HCT116 (cell line): Measurements from ENCODE around the gene TEX2. TPM values are rescaled to one million over a fixed set of nuclear protein-coding genes. Genes with fewer than 3 reads are reported as not detected.

Source experiments
- ATAC-seq: fragments of 200-7000 bp; cut with Tn5 transposase; 2 replicates; pipeline ENCODE4 v1.9.1; 2020; ENCODE audit warnings: mild to moderate bottlenecking, moderate library complexity
- BruUV-seq: library from RNA; stranded (reverse); fragments of 400-500 nt; replicated peaks from 2 replicates; lab custom pipeline; 2021; lab: Mats Ljungman, UMichigan
- CTCF ChIA-PET: fragments of 300-600 bp; sonication (Branson Sonifier 250); formaldehyde crosslinking; loops from one replicate; lab custom pipeline; 2021; ENCODE audit warnings: antibody characterized with exemption; lab: Charles Lee
- POLR2A ChIA-PET: fragments of 300-600, 350-600 bp; sonication (Branson Sonifier 250); formaldehyde crosslinking; loops from one replicate; lab custom pipeline; 2021; ENCODE audit warnings: antibody characterized with exemption; lab: Charles Lee
- RAD21 ChIA-PET, 2 experiments: fragments of 300-600 bp; sonication (Branson Sonifier 250); formaldehyde crosslinking; loops; one replicate each; lab custom pipeline; 2023; ENCODE audit warnings: low total read pairs in 2 of 2; ENCODE audit not compliant: uncharacterized antibody in 2 of 2, unreplicated experiment in 2 of 2, low non-redundant PET in 1 of 2; lab: Charles Lee
- DNase-seq: peaks from one replicate; pipeline ENCODE4 v3.0.0-alpha.2; 2010; ENCODE audit warnings: low read depth, low spot score
- H2AFZ ChIP-seq: fragments of 200-600 bp; shearing (Covaris generic), sonication (generic); 2 replicates; pipeline ENCODE4 v1.6.1; 2017; ENCODE audit warnings: low read depth, mixed run types, mixed read lengths, antibody characterized with exemption, low read length; ENCODE audit not compliant: poor library complexity, severe bottlenecking
- H3K27ac ChIP-seq: 2 replicates; pipeline ENCODE4 v1.5.1; 2012; ENCODE audit warnings: low read depth, low read length
- H3K27me3 ChIP-seq: fragments of 200-600 bp; sonication (generic); 2 replicates; pipeline ENCODE4 v1.6.1; 2016; ENCODE audit warnings: mixed run types, low read length, mixed read lengths; ENCODE audit not compliant: insufficient read depth
- H3K36me3 ChIP-seq, 2 experiments: fragments of 200-500 bp in 1 of 2; fragments of 200-600 bp in 1 of 2; sonication (Bioruptor generic) in 1 of 2; sonication (generic) in 1 of 2; 2 replicates each; pipeline versions ENCODE4 v1.5.1 to v1.6.1; 2014 to 2016; ENCODE audit warnings: low read length in 2 of 2, inconsistent platforms in 1 of 2, mixed read lengths in 1 of 2, mixed run types in 1 of 2; ENCODE audit not compliant: insufficient read depth in 2 of 2, control insufficient read depth in 1 of 2
- H3K4me1 ChIP-seq, 2 experiments: fragments of 200-600 bp in 1 of 2; sonication (generic) in 1 of 2; 2 replicates each; pipeline versions ENCODE4 v1.5.1 to v1.6.1; 2012 to 2017; ENCODE audit warnings: low read length in 2 of 2, inconsistent platforms in 1 of 2, mild to moderate bottlenecking in 1 of 2, mixed read lengths in 1 of 2, mixed run types in 1 of 2, moderate library complexity in 1 of 2; ENCODE audit not compliant: insufficient read depth in 2 of 2, control insufficient read depth in 1 of 2
- H3K4me2 ChIP-seq: fragments of 200-600 bp; sonication (generic); 2 replicates; pipeline ENCODE4 v1.6.1; 2017; ENCODE audit warnings: mixed run types, low read length, mixed read lengths
- H3K4me3 ChIP-seq, 2 experiments: fragments of 200-600 bp in 1 of 2; sonication (generic) in 1 of 2; replicated peaks in 1 of 2; 2 replicates each; pipeline ENCODE4 v1.5.1; 2011 to 2016; ENCODE audit warnings: low read length in 2 of 2, control low read depth in 1 of 2, low read depth in 1 of 2, mild to moderate bottlenecking in 1 of 2, mixed read lengths in 1 of 2, mixed run types in 1 of 2
- H3K79me2 ChIP-seq: fragments of 200-600 bp; sonication (generic); 2 replicates; pipeline ENCODE4 v1.6.1; 2017; ENCODE audit warnings: mild to moderate bottlenecking, mixed run types, low read length, moderate library complexity, mixed read lengths; ENCODE audit not compliant: insufficient read depth
- H3K9ac ChIP-seq: fragments of 200-600 bp; sonication (generic); 2 replicates; pipeline ENCODE4 v1.6.1; 2016; ENCODE audit warnings: low read length, mixed read lengths
- H3K9me2 ChIP-seq: fragments of 200-600 bp; sonication (generic), shearing (Covaris generic); 2 replicates; pipeline ENCODE4 v1.6.1; 2017; ENCODE audit warnings: mixed run types, mild to moderate bottlenecking, moderate library complexity; ENCODE audit not compliant: insufficient read depth
- H3K9me3 ChIP-seq, 2 experiments: fragments of 200-500 bp in 1 of 2; fragments of 200-600 bp in 1 of 2; sonication (Bioruptor generic) in 1 of 2; sonication (generic) in 1 of 2; 2 replicates each; pipeline ENCODE4 v1.6.1; 2014 to 2017; ENCODE audit warnings: low read length in 2 of 2, mixed read lengths in 2 of 2, inconsistent platforms in 1 of 2, low read depth in 1 of 2, mild to moderate bottlenecking in 1 of 2, mixed run types in 1 of 2, moderate library complexity in 1 of 2; ENCODE audit not compliant: control insufficient read depth in 1 of 2, insufficient read depth in 1 of 2
- H4K20me1 ChIP-seq: fragments of 200-600 bp; sonication (generic), shearing (Covaris generic); 2 replicates; pipeline ENCODE4 v1.6.1; 2017; ENCODE audit warnings: mixed run types, mild to moderate bottlenecking, moderate library complexity; ENCODE audit not compliant: insufficient read depth
- ATF3 ChIP-seq: IDR thresholded peaks from 2 replicates; pipeline ENCODE4 v1.6.1; 2012
- CBX3 ChIP-seq: IDR thresholded peaks from 2 replicates; pipeline ENCODE4 v1.6.1; 2012; ENCODE audit warnings: low read depth
- CEBPB ChIP-seq: IDR thresholded peaks from 2 replicates; pipeline ENCODE4 v1.6.1; 2012; ENCODE audit warnings: low read depth
- EGR1 ChIP-seq: IDR thresholded peaks from 2 replicates; pipeline ENCODE4 v1.6.1; 2012; ENCODE audit warnings: low read depth
- EZH2 ChIP-seq: fragments of 200-600 bp; sonication (generic); IDR thresholded peaks from 2 replicates; pipeline ENCODE4 v1.6.1; 2017; ENCODE audit warnings: antibody characterized with exemption, mixed run types
- MAX ChIP-seq: IDR thresholded peaks from 2 replicates; pipeline ENCODE4 v1.6.1; 2012
- SP1 ChIP-seq: IDR thresholded peaks from 2 replicates; pipeline ENCODE4 v1.6.1; 2012; ENCODE audit warnings: low read depth
- TCF7L2 ChIP-seq: IDR thresholded peaks from 2 replicates; pipeline ENCODE4 v1.7.0; 2011; ENCODE audit warnings: borderline replicate concordance, inconsistent platforms; ENCODE audit not compliant: insufficient read depth, insufficient read length; ENCODE audit errors: extremely low read depth
- YY1 ChIP-seq: IDR thresholded peaks from 2 replicates; pipeline ENCODE4 v1.6.1; 2011; ENCODE audit warnings: low read length, low read depth, moderate library complexity, mild to moderate bottlenecking; ENCODE audit not compliant: insufficient replicate concordance; ENCODE audit errors: extremely low read depth
- ZFX ChIP-seq: fragments of 450-650 bp; IDR thresholded peaks from 2 replicates; pipeline ENCODE4 v1.6.1; 2017
- intact Hi-C: fragments of 100-400 bp; cut with micrococcal nuclease; formaldehyde crosslinking; loops from 2 replicates; pipeline ENCODE4 v1.10.0; 2022
- total RNA-seq: library from RNA; stranded (reverse); gene quantifications from one replicate; pipeline ENCODE4 v1.2.1, GENCODE V29; 2021; ENCODE audit not compliant: unreplicated experiment
- TF ChIP-seq, protein P1 (sequence below): IDR thresholded peaks from 2 replicates; pipeline ENCODE4 v1.6.1; 2011; ENCODE audit warnings: mild to moderate bottlenecking, low read length, moderate library complexity; ENCODE audit not compliant: insufficient replicate concordance; ENCODE audit errors: extremely low read depth
- TF ChIP-seq, protein P2 (sequence below): IDR thresholded peaks from 2 replicates; pipeline ENCODE4 v1.6.1; 2012; ENCODE audit warnings: low read depth
- TF ChIP-seq, protein P3 (sequence below), 3 experiments: fragments of 200-600 bp in 1 of 3; sonication (generic) in 1 of 3; IDR thresholded peaks in 2 of 3; conservative IDR thresholded peaks in 1 of 3; 2 replicates each; pipeline ENCODE4 v1.5.1; 2012 to 2017; ENCODE audit warnings: low read depth in 2 of 3, low read length in 2 of 3, antibody characterized with exemption in 1 of 3, borderline replicate concordance in 1 of 3, control low read depth in 1 of 3, mild to moderate bottlenecking in 1 of 3, mixed read lengths in 1 of 3, mixed run types in 1 of 3, moderate library complexity in 1 of 3; ENCODE audit not compliant: insufficient read depth in 1 of 3

Gene TEX2
- total RNA-seq, 1 experiment from 2014 or later: 24.6 TPM

DNA sequence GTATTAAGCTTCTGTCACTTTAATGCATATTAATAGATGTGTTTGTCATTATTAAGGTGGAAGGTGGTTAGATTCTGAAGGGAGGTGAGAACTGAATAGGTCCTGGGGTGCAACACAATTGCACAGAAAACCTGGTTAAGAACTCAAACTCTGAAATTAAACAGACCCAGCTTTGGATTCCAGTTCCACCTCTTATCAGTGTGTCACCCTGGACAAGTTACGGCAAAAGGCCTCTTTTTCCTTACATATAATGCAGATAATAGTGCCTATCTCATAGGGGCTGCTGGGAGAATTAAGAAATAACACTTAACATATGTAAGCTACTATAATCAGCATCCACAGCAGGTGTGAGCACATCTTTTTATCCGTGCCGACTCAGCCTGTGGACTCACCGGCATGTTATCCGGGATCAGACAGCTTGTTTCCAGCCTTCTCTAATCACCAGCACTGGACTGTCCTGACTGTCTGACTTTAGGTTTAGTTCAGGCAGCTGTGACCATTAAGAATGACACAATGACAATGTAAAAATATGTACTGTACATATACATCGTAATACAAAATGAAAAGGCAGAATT is 31.4 kb downstream of the TEX2 start:
- ATAC-seq: no peak
- Histone ChIP-seq H3K4me1 (peaks cover 0 to under 1% of the 10 kb centered on the region in 2 experiments; a peak in 2 of 4 replicates), H3K79me2 (peaks cover 30% of the 10 kb centered on the region), H3K27me3 (no peaks in the 10 kb centered on the region), H3K9ac (no peak overlapping the region), H3K27ac (no peak overlapping the region), H3K36me3 (no peaks in the 10 kb centered on the region), H3K9me2 (no peaks in the 10 kb centered on the region), H4K20me1 (no peaks in the 10 kb centered on the region), H2AFZ (no peak overlapping the region), H3K9me3 (no peaks in the 10 kb centered on the region), H3K4me3 (no peak overlapping the region), H3K4me2 (no peak overlapping the region)
- no TSS peak for BruUV-seq
- ChIA-PET RAD21 (no interaction called here), CTCF (no interaction called here), POLR2A (no interaction called here)
- DNase-seq: no peak
- TF ChIP-seq CEBPB (no peak), EGR1 (no peak), ZFX (no peak), TCF7L2 (no peak), EZH2 (no peak), MAX (no peak), CBX3 (no peak), YY1 (no peak), SP1 (no peak), ATF3 (no peak)
- TF ChIP-seq, protein P1, sequence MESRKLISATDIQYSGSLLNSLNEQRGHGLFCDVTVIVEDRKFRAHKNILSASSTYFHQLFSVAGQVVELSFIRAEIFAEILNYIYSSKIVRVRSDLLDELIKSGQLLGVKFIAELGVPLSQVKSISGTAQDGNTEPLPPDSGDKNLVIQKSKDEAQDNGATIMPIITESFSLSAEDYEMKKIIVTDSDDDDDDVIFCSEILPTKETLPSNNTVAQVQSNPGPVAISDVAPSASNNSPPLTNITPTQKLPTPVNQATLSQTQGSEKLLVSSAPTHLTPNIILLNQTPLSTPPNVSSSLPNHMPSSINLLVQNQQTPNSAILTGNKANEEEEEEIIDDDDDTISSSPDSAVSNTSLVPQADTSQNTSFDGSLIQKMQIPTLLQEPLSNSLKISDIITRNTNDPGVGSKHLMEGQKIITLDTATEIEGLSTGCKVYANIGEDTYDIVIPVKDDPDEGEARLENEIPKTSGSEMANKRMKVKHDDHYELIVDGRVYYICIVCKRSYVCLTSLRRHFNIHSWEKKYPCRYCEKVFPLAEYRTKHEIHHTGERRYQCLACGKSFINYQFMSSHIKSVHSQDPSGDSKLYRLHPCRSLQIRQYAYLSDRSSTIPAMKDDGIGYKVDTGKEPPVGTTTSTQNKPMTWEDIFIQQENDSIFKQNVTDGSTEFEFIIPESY: no peak
- TF ChIP-seq, protein P2, sequence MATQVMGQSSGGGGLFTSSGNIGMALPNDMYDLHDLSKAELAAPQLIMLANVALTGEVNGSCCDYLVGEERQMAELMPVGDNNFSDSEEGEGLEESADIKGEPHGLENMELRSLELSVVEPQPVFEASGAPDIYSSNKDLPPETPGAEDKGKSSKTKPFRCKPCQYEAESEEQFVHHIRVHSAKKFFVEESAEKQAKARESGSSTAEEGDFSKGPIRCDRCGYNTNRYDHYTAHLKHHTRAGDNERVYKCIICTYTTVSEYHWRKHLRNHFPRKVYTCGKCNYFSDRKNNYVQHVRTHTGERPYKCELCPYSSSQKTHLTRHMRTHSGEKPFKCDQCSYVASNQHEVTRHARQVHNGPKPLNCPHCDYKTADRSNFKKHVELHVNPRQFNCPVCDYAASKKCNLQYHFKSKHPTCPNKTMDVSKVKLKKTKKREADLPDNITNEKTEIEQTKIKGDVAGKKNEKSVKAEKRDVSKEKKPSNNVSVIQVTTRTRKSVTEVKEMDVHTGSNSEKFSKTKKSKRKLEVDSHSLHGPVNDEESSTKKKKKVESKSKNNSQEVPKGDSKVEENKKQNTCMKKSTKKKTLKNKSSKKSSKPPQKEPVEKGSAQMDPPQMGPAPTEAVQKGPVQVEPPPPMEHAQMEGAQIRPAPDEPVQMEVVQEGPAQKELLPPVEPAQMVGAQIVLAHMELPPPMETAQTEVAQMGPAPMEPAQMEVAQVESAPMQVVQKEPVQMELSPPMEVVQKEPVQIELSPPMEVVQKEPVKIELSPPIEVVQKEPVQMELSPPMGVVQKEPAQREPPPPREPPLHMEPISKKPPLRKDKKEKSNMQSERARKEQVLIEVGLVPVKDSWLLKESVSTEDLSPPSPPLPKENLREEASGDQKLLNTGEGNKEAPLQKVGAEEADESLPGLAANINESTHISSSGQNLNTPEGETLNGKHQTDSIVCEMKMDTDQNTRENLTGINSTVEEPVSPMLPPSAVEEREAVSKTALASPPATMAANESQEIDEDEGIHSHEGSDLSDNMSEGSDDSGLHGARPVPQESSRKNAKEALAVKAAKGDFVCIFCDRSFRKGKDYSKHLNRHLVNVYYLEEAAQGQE: no peak
- TF ChIP-seq, protein P3, sequence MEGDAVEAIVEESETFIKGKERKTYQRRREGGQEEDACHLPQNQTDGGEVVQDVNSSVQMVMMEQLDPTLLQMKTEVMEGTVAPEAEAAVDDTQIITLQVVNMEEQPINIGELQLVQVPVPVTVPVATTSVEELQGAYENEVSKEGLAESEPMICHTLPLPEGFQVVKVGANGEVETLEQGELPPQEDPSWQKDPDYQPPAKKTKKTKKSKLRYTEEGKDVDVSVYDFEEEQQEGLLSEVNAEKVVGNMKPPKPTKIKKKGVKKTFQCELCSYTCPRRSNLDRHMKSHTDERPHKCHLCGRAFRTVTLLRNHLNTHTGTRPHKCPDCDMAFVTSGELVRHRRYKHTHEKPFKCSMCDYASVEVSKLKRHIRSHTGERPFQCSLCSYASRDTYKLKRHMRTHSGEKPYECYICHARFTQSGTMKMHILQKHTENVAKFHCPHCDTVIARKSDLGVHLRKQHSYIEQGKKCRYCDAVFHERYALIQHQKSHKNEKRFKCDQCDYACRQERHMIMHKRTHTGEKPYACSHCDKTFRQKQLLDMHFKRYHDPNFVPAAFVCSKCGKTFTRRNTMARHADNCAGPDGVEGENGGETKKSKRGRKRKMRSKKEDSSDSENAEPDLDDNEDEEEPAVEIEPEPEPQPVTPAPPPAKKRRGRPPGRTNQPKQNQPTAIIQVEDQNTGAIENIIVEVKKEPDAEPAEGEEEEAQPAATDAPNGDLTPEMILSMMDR (IDR thresholded peaks at IDR 0.05 in 2 of 3, conservative IDR thresholded peaks at IDR 0.05 in 1 of 3; ENCODE audit: borderline replicate concordance in 1 of 3, insufficient read depth in 1 of 3, low read depth in 2 of 3, low read length in 2 of 3): no peak
- intact Hi-C loops: no loop called here
